Measurements from ENCODE around the gene DUOXA1.

The DUOXA1 gene, protein sequence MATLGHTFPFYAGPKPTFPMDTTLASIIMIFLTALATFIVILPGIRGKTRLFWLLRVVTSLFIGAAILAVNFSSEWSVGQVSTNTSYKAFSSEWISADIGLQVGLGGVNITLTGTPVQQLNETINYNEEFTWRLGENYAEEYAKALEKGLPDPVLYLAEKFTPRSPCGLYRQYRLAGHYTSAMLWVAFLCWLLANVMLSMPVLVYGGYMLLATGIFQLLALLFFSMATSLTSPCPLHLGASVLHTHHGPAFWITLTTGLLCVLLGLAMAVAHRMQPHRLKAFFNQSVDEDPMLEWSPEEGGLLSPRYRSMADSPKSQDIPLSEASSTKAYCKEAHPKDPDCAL

DNA sequence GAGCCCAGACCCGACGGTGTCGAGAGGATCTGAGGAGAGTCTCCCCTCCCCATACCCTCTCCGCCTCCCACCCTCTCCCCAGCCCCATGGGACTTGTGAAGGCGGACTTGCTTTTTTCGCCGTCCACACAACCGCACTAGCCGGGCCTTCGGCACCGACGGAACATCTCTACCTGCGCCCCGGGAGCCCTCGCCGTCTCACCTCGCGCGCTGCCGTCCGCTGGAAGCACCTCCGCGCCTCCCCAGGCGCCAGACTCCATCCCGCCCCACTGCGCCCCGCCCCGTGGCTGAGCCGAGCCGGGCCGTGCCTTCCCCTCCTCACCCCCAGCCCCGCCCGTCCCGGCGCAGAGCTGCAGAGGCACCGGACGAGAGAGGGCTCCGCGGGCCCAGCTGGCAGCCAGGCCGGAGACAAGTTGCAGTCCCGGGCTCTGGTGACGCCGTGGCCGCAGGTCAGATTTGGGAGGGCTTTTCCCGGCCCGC lies at the start of gene DUOXA1, which contains the start of gene DUOX1:
Gene DUOXA1, minus strand, starts transcription at position 229 of the 479 bp plus-strand sequence. CDS start 6,865 bp downstream, outside the sequence.
Gene DUOX1, plus strand, starts transcription at position 344 of the 479 bp plus-strand sequence. CDS start 1,973 bp downstream, outside the sequence.
- no peak for DNase-seq

DNA sequence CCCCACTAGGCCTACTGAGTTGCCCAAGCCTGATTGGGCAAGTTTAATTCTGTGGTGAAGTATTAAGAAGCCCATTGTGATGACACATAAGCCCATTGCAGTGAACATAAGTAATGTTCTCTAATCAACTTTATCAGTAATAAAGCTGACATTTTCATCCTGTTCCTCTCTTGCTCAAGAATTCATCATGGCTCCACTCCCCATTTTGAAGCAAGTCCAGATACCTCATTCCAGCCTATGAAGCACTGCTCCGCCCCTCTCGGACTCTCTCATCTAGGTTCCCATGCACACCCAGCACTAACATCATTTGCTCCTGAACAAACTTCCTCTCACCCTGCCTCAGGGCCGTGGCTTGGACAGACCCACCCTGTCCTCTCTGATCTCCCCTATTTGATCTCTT lies 47.6 kb upstream of the DUOXA1 start:
- DNase-seq: no peak

DNA sequence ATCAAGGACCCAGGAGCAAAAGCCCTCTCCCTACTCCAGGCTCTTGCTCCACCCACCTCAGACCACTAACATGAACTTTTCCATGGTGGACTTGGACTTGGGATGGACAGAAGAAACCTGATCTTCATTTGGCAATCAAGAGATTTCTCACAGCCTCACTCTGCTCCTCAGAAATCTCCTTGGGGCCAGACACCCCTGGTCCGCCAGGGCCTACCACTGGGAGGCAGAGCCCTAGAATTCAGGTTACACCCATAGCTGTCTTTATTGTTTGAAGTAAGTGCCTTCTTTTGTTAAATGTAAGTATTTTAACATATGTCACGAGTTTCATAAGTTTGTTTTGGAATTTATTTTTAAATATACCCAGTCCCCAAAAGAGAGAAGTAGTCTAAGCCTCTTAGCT lies 44.9 kb upstream of the DUOXA1 start:
- DNase-seq: no peak

DNA sequence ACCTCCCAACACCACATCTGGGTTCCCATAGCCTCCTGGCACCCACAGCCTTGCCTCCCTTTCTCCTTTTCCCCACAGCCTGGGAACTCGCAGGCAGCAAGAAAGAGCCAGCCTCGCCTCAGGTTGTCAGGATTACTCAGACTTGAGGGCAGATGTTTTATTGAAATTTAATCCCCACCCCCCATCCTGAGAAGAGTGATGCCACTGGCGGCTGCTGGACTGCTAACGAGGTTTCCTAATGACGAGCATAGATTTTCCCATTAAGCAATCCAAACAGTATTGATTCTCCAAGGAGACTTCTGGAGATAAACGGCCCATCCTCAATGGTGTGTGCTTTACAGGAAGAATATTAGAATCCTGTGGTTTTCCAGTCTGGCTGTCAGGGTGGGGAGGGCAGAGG lies 44.4 kb upstream of the DUOXA1 start:
- no peak for DNase-seq

DNA sequence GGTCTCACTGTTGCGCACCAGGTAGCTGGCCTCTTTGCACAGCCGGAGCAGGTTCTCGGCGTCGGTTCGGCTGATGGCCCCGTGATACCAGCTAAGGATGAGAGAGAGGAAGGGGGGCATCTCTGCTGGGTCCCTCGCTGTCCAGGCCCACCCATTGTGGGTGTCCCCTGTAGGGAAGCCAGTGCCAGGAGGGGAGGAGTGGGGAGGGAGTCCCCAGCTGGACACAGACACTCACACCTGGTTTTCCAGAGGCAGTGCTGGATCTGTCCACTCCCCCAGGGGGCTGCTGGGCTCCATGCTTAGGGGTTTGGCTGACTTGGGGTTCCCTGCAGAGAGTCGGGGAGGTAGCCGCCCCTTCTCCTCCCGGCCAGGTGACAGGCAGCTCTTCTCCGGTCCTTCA lies 42.2 kb upstream of the DUOXA1 start:
- DNase-seq: no peak

DNA sequence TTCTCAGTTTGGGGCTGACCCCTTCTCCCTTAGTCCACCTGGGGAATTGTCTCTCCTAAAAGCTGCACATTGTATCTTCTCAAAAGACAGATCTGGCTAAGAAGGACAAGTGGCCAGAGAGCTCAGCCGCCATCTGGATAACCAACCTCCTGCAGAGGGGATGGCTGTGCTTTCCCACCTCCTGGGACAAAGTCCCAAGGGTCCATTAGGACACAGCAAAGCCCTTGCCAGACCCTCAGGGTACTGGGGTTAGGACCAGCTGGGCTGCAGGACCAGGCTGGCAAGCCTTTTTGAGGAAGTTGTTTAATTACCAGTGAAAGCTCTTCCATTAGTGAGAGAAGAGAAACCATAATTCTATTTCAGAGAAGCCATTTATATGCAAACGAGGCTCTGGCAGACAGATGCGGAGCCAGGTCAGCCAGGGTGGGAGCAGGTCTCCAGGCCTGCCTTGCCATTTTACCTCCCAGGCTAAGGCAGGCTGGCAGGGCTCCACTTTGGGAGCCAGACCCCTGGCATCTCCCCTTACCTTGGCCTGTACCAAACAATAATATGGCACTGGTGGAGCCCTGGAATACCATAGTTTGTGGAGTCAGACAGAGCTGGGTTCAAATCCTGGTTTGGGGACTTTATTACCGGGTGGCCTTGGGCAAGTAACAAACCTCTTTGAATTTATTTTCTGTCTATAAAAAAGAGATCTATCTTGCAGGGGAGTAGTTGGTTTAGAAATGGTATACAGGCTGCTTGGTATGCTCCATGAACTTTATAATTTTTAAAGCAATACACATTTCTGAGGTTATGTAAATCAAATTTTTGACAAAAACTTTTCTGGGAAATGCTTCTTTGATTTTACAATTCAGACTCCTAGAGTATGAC lies 40.2 kb upstream of the DUOXA1 start:
- DNase-seq: no peak

DNA sequence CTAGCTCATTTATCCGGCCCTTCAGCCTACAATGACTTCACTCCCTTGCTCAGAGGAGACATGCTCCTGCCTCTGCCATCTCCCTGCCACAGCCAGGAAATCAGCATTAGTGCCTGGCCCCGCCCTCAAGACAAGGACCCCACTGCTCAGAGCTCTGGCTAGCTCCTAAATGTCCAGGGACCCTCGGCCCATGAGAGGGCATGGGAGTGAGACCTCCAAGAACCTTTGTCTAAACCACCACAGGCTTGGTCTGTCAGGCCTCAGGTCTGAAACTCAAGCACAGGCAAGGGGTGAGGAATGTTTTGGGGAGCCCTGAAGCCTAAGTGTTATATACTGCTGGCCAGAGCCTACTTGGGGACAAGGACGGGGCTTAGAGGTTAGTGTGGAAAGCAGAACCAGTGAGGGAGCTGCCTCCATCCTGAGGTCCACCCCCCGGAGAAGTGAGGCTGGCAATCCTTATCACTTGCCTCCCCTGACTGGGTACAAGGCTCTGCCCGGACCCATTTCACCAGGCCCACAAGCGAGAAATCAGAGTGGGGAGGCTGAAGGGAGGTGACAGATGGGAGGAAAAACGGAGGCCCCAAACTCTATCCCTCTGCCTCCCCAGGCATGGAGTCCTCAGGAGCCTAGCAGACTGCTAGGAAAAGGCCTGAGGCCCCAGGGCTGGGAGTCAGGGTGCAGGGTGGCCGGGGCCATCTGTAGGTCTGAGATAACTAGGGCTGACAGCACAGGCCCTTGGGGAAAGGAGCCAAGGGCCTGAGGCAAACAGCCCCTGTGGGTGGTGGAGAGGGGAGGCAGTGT lies 39.3 kb upstream of the DUOXA1 start:
- no peak for DNase-seq

DNA sequence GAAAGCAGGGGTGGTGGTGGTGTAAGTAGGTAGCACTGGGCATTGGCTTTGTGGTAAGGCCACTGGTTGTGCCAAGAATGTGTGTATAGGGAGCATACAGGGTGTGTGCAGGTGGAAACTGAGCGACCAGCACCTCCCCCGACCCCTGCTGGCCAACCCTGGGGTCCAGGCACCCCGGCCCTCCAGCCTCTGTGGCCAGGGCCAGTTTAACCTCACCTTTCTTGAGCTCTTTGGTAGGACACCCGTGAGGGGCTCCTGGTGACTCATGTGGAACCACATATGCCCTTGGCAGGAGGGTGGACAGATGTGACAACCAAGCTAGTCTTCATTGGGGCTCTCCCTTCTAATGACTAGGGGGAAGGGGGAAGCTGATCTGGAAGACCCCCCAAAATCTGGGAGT lies 38.6 kb upstream of the DUOXA1 start:
- no peak for DNase-seq

DNA sequence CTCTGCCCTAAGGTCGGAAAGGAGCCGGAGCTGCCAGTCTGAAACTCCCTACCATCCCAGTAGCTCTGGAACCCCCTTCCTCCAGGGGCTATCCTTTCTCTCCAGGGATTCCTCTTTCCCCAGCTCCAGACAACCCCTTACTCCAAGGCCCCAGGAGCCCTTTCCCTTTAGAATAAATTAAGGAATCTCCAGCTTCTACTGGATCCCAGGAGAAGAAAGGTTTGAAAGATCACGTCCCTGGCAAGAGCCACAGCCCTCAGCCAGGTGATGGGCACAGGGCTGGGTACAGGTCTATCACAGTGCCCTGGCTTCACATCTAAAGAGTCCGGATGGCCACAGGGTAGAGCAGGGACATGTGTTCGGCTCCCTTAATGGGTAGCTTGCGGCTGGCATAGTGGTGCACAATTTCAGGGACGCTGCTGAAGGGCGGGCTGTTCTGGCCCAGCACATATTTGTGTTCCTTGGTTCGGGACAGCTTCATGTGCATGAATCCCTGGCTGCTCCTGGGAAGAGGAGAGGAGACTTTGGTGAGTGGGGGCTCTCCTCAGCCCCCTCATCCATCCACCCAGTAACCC lies 38.0 kb upstream of the DUOXA1 start:
- no peak for DNase-seq

DNA sequence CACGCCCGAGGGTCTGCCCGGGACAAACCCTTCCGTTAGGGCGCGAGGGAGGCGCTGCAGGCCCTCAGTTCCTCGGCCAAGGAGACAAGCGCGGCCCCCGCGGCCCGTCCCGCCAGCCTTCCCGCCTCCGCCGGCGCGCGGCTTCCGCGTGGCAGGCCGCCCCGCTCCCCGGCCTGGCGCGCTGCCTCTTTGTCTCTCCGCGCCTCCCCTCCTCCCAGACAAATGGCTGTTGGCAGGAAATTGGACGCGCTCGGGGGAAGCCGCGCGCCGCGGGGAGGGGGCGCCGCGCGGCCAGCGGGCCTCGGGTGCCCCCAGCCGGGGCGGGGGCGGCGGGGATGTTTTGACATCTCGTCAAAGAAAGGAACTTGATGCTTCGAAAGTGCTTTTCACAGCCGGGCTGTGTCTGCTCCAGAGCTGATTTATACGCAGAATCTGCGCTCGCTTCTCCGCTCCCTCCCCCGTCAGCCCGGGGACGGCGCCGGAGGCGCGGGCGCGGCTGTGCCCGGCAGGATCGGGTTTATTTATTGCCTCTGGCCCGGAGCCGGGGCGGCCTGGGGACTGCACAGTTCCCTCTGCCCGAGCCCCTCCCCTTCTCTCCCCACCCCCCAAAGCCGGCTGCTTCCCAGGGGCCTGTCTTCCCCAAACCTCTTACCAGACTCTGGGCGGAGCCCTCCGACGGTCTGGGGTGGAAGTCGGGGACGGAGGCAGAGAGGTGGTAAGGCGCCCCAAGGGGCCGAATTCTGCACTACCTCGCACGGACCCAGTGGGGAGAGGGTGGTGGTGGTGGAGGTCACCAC lies 37.4 kb upstream of the DUOXA1 start:
- peak; percentile 60 for DNase-seq

DNA sequence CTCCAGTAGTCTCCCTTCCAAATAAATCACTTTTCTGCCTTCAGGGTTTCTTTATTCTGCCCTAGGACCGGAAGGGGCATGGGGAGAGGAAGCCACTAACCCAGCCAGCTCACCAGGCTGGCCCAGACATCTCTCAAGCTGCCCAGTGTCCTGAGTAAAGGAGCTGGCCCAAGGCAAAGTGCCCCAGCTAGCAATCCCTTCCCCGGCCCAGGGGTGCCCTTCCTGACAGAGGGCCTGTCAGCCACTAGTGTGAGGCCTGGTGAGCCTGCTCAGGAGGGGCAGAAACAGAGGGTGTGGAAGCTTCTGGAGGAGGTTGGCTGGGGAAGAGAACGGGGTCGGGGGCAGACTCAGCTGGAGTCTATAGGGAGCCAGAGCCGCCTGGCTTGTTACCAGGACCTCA lies 35.9 kb upstream of the DUOXA1 start:
- no peak for DNase-seq

DNA sequence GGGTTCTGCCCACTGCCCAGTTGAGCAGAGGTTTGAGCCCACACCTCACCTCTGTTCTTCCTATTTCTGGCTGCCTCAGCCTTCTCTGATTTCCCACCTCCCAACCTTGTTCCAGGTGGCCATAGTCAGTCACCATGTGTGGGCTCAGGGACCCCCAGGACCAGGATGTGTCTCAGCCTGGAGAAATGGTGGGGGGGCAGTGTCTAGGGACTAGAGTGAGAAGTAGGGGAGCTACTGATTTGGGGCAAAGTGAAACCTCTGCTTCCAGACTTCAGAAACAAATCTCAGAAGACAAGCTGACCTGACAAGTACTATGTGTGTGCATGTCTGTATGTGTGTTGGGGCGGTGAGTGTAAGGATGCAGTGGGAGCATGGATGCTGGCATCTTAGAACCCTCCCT lies 35.2 kb upstream of the DUOXA1 start:
- DNase-seq: no peak

DNA sequence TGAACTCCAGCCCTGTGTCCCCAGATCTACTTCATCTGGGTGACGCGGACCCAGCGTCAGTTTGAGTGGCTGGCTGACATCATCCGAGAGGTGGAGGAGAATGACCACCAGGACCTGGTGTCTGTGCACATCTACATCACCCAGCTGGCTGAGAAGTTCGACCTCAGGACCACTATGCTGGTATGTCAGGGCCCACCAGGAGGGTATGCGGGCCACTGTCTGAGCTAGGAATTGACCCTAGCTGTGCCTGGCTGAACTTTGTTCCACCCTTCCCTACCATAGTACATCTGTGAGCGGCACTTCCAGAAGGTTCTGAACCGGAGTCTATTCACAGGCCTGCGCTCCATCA lies 33.8 kb upstream of the DUOXA1 start:
- DNase-seq: no peak

DNA sequence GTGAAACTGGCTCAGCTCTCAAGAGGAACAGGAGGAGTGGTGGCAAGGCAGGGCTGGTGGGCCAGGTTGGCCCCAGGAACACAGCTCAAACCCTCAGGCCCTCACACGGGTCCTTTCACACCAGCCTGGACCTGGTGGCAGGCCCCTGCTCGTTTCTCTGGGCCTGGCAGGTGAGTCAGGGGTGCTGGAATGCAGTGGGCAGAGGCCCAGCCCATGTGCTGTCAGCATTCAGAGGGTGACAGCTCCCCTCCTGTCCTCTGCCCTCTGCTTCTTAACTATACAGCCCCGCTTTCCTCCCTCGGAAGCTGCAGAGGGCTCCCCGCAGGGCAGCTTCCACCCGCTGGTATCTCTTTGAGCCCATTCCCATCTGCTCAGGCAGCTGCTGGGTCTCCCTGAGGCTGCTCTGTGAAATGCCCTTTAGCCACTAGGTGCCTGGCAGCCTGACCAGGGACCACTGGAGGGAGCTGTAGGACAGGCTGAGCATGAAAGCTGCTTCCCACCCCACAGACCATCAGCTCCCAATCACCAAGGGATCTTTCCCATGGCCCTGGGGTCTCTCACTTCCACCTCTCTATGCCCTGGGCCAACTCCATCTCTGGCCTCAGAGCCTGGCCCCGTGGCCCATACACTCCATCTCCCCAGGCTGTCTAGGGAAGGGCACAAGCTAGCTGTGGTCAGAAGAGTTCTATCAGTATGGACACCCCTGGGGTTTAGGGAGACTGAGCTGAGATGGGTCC lies 33.3 kb upstream of the DUOXA1 start:
- peak; percentile 55 for DNase-seq

DNA sequence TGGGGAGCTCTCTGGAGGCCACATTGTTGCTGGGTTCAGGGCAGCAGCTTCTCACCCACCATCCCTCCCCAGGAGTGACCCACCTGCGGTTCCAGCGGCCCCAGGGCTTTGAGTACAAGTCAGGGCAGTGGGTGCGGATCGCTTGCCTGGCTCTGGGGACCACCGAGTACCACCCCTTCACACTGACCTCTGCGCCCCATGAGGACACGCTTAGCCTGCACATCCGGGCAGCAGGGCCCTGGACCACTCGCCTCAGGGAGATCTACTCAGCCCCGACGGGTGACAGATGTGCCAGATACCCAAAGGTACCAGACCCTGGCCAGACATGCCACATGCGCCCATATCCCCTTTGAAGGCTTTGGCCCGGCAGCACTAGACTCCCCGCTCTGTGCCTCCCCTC lies 32.0 kb upstream of the DUOXA1 start:
- DNase-seq: no peak

DNA sequence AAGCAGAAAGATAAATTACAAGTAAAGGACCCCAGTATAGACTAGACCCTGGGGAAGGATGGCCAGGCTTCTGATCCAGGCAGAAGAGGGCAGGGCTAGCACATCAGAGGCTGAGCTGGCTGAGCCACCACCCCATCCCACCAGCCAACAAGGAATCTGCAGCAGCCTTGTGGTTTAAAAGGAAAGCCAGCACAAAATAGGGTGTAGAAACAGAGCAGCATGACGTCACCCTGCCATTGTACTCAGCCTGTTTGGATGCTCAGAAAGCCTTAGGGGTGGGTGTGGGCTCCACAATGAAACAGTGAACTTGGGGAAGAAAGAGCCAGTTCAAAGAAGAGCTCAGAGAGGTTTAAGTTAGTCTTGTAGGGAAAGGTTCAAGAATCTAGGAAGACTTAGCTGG lies 28.3 kb upstream of the DUOXA1 start:
- no peak for DNase-seq

DNA sequence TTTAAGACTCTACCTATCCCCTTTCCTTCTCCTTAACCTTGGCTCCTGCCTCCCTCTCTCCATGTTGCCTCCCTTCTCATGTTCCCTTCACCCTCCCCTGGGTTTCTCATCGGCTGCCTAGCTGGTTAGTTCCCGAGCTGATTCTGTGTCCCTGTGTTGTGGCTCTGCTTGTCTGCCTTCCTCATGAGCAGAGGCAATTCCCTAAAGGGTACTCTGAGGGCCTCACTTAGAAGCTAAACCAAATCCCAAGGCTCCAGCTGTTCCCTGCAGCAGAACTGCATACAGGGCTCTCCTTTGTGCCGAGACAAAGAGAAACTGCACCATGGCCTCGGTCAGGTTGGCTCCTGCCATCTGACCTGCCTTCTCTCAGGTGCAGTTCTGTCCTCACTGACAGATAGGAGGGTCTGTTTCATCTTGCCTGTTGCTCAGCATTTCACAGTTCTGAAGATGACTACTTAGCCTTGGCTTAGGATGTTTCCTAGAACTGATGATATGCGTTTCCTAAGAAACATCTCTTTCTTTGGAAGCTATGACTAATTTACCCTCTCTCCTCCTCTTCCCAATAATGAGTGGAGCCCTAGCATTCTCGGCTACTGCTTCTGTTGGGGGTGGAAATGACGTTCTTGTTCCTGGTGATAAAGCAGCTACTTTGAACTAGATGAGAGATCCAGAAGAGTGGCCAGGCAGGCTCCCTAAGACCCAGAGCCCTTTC lies 27.2 kb upstream of the DUOXA1 start:
- DNase-seq: no peak

DNA sequence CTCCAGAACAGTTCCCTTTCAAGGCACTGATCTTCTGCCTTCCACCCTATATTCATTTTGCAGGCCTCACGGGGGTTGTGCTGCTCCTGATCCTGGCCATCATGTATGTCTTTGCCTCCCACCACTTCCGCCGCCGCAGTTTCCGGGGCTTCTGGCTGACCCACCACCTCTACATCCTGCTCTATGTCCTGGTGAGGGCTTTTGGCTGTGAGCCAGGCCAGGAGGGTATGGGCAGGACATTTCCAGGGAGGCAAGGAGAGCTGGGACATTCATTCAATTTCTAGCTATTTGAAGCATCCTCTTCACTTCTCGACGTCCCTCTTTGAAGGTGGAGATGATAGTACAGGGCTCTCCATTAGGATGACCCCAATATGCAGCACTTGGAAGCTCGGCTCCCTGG lies 26.1 kb upstream of the DUOXA1 start:
- no peak for DNase-seq

DNA sequence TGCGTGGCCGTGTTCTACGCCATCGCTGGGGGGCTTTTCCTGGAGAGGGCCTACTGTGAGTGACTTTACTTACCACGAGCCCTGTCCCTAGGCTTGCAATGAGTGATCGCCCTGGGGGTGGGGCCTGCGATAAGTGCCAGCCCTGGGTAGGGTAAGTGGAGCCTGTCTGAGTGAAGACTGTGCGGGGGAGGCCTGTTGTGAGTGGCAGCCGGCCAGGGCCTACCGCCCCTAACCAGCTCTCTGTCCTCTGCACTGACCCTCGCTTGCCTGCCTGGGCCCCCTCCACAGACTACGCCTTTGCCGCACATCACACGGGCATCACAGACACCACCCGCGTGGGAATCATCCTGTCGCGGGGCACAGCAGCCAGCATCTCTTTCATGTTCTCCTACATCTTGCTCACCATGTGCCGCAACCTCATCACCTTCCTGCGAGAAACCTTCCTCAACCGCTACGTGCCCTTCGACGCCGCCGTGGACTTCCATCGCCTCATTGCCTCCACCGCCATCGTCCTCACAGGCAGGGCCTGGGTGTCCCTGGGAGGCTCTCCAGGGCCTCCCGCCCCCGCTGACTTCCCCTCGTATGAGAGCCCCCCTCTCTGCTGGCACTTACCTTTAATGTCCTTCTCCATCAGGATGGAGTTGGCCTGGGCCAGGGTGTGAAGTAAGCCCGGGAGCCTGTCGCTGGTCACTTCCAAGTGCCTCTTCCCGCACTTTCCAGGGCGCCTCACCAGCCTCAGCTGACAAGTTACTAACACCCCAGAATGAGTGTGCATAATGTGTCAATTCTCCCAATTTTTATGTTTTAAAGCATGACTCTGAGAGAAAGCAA lies 22.5 kb upstream of the DUOXA1 start:
- DNase-seq: no peak

DNA sequence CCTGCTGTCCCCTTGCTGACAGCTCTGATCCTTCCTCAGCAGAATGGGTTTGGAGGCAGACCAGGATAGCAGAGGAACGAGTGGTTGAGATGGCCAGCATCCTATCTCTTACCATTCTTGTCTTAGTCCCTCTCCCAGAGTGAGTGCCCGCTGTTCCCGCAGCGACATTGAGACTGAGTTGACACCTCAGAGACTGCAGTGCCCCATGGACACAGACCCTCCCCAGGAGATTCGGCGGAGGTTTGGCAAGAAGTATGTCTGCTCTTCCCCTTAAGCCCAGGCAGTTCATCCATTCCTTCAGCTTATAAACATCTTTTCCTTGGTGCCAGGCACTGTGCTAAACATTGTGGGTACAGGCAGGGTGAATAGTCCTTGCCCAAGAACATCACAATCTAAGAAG lies 21.3 kb upstream of the DUOXA1 start:
- DNase-seq: no peak

Data from NCI-H1105 treated with DMSO at 0.1 percent for 48 hours (cell line).